Stimulated activated CD8-positive, alpha-beta memory T cell treated with anti-CD3 and anti-CD28 coated beads, Interleukin-12 subunit alpha, Interleukin-12 subunit beta, amount 100 ng/mL, for 1 hour (primary cell): Measurements from ENCODE around the gene EPM2AIP1.
"Not testable (repeated sequence)": the region's sequence is repeated elsewhere in the genome, so short reads cannot be mapped to it uniquely, and the experiment has no call there.

Experiments
- DNase-seq: peaks from one replicate; pipeline ENCODE4 v3.0.0-alpha.2; 2020; ENCODE audit warnings: low read depth

The EPM2AIP1 gene

DNA sequence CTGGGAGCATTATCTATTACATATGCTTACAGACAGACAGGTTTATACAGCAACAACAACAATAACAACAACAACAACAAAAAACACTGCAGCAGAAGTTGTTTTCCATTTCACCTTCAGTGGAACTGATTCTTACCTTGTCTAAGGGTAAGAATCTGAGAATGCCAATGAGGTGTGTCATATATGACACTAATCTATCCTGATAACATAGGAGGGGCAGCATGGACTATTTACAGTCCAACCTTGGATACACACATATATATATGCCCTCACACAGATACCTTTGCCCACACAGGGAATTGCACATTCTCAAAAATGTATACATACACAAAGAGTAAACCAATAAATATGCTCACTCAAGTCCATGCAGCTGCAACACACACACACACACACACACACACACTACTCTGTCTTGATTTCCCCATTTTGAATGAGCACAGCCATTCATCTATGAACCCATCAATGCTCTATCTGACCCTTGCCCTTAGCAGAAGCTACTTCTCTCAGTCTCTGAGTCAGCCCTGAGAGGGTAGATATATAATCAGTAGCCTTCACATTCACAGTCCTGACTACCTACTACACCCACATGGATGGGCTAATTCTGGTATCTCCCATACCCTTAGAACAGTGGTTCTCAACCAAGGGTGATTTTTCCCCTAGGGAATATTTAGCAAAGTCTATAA, 38.3 kb downstream of the EPM2AIP1 start:
- no peak for DNase-seq

DNA sequence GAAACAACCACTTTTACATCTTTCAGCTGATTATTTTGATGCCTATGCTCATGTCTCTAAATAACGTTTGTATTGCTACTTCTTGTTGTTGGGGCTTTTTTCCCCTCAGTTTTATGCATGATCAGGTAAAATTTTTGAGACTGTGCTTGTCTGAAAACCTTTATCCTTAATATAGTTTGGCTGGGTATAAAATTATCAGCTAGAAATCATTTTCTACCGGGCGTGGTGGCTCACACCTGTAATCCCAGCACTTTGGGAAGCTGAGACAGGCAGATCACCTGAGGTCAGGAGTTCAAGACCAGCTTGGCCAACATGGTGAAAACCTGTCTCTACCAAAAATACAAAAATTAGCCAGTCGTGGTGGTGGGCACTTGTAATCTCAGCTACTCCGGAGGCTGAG, 45.1 kb downstream of the EPM2AIP1 start:
- DNase-seq = not testable (repeated sequence)

GRCh38 chr3:36945333-36945980, 47.5 kb downstream of the EPM2AIP1 start:
- DNase-seq = no peak

DNA sequence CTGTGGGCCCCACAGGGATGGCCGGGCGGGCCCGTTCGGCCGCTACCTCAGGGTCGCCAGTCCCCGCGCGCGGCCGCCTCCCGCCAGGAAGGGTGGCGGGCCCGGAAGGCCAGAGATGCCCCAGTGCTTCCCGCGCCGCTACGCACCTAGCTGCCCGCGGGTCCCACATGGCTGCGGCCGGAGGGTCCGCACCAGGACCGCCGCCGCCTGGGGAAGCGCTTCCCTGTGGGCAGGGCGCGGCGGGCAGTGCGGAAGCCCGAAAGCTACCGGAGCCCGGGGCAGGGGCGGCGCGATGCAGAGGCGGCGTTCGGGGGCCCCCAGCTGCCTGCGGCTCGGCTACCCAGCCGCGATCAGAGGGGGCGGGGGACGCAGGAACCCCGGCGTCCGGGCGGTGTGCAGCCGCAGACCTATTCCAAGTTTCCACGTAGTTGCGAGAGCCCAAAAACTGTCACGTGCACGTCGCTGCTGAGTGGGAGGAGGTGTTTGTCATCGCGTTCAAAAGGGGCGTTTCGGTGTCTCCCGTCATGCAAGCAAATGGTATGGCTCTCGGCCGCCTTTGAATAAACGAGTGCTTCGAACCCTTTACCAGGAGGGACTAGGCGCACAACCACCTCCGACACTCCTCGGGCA, 48.2 kb downstream of the EPM2AIP1 start, which contains the start of gene TRANK1:
Gene TRANK1, minus strand, starts transcription at position 414 of the 630 bp plus-strand sequence. Its CDS starts 245 bp downstream, at position 169.
- DNase-seq = peak; percentile 72

DNA sequence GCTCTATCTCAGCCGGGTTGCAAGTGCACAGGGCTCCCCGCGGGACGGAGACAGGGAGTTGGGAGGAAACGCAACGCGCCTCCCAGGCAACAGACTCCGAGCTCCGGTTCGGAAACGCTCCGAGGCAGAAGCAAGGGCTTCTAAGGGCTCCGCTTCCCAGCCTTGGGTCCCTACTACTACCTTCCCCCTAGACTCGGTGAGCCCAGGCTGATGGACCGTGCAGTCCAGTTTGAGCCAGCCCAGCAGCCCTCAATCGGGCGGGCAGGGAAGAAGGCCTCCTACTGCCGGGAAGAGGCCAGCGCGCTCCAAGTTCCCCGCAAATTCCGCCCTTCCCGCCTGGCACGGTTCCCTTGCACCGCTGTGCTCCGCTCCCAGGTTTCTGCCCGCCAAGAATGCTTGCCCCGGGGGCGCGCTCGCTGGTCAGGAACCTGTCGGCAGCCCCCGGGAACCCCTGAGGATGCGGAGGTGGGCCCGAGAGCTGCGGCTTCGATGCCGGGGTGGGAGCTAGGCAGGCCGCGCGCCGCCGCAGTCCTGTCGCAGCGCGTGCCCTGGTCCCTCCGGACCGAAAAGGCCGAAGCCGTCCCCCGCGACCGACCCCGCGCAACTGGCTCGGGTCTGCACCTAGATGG, 48.8 kb downstream of the EPM2AIP1 start:
- peak; percentile 8 for DNase-seq

GRCh38 chr3:36943601-36944000, 49.3 kb downstream of the EPM2AIP1 start:
- DNase-seq = no peak

DNA sequence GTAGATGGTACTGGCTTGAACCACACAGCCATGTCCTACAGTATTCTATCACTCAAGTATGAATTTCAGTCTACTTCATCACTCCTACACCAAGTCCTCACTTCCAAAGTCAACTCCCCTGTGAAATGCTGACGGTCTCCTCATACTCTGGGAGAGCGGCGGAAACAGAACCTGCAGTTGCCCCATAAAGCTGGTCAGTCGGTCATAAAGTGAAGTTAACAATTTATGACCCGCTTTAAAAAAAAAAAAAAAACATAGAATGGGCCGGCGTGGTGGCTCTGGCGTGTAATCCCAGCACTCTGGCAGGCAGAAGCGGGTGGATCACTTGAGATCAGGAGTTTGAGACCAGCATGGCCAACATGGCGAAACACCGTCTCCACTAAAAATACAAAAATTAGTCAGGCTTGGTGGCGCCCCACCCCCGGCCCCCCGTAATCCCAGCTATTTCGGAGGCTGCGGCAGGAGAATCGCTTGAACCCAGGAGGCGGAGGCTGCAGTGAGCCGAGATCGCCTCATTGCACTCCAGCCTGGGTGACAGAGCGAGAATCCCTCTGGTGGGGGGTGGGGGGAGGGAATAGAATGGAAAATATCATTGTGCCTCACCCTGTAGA, 50.2 kb downstream of the EPM2AIP1 start:
- DNase-seq = no peak

DNA sequence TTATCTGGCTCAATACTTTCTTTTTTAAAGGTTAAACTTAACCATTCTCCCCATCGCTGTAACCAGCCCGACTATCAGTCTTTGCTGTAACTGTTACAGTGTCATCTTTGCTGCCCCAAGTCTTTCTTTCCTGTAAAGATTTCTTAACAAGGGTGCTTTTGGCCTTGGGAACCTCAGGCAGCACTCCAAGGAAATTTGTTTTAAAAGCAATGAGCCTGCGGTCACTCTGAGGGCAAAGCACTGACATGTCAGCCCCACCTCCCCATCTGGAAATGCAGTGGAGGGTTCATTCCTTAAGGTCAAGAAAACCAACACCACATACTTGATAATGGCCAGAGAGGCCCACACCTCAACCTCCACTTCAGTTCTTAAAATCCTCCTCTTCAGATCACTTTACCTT, 51.3 kb downstream of the EPM2AIP1 start:
- no peak for DNase-seq

DNA sequence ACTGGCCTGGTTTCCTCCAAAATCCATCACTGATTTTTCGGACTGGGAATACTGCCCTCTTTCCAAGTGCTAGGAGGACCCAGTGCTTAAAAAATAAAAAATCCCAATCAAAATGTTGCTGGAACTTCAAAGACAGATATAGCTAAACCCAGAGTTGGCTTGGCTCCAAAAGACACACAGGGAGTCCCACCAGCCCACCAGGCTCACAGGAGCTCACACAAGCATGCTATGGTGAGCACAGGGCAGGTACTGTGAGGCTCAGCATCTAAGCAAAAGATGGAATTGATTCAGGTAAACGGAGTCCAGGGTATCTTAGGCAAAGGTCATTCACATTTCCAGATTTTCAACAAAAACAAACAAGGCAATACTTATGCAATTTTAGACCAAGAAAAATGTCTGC, 51.8 kb downstream of the EPM2AIP1 start:
- DNase-seq = no peak

DNA sequence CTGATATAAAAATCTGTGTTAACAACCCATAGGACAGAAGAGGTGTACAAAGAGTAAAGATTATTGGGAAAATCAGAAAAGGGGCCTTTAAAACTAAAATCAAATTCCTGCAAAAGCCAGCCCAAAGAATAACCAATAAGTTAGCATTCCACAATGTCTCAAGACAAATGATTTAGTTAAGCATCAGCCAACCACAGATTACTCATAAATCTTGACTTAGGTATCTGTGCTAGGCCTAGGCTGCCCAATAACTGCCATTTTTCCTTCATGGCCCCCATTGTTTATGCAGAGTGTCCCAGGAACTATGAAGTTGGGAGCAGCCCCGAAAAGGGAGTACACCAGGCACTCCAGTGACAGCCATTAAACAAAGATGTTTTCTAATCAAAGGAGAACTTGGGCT, 55.4 kb downstream of the EPM2AIP1 start:
- DNase-seq = no peak
